Loucy (cell line): Measurements from ENCODE around the gene TRIP13.

Experiments used
- H2AFZ ChIP-seq: fragments of 200-600 bp; sonication (generic); 2 replicates; pipeline ENCODE4 v1.6.0; 2016; ENCODE audit warnings: antibody characterized with exemption, mild to moderate bottlenecking, low read length, moderate library complexity
- H3F3A ChIP-seq: fragments of 200-600 bp; 2 replicates; pipeline ENCODE4 v1.6.0; 2016; ENCODE audit warnings: antibody characterized with exemption, low read depth, mild to moderate bottlenecking
- H3K27me3 ChIP-seq: fragments of 200-600 bp; sonication (generic); 2 replicates; pipeline ENCODE4 v1.6.1; 2014; ENCODE audit warnings: low read length, mild to moderate bottlenecking; ENCODE audit not compliant: insufficient read depth, poor library complexity, severe bottlenecking
- H3K36me3 ChIP-seq: fragments of 200-600 bp; sonication (generic); 2 replicates; pipeline ENCODE4 v1.6.1; 2016; ENCODE audit warnings: low read length; ENCODE audit not compliant: insufficient read depth
- H3K4me1 ChIP-seq: fragments of 200-600 bp; sonication (generic); 2 replicates; pipeline ENCODE4 v1.5.1; 2014; ENCODE audit warnings: low read length, mild to moderate bottlenecking; ENCODE audit not compliant: insufficient read depth, poor library complexity, severe bottlenecking
- H3K4me2 ChIP-seq: fragments of 200-600 bp; sonication (generic); 2 replicates; pipeline ENCODE4 v1.6.0; 2014; ENCODE audit warnings: antibody characterized with exemption, low read length, low read depth, mild to moderate bottlenecking; ENCODE audit not compliant: poor library complexity, severe bottlenecking
- H3K4me3 ChIP-seq: fragments of 200-600 bp; sonication (generic); 2 replicates; pipeline ENCODE4 v1.5.1; 2014; ENCODE audit warnings: low read length, mild to moderate bottlenecking, mixed read lengths; ENCODE audit not compliant: poor library complexity, severe bottlenecking
- H3K79me2 ChIP-seq: fragments of 200-600 bp; sonication (generic); 2 replicates; pipeline ENCODE4 v1.6.1; 2014; ENCODE audit warnings: low read length; ENCODE audit not compliant: insufficient read depth
- H3K9ac ChIP-seq: fragments of 200-600 bp; sonication (generic); 2 replicates; pipeline ENCODE4 v1.6.0; 2014; ENCODE audit warnings: mild to moderate bottlenecking, low read depth, low read length, moderate library complexity; ENCODE audit not compliant: poor library complexity, severe bottlenecking
- H3K9me2 ChIP-seq: fragments of 200-600 bp; sonication (generic); replicated peaks from 2 replicates; pipeline ENCODE4 v1.6.1; 2016; ENCODE audit warnings: low read depth, low read length, mixed read lengths
- H3K9me3 ChIP-seq: fragments of 200-600 bp; sonication (generic); 2 replicates; pipeline ENCODE4 v1.6.1; 2014; ENCODE audit warnings: mild to moderate bottlenecking, antibody characterized with exemption, low read length, low read depth; ENCODE audit not compliant: insufficient read depth
- H4K20me1 ChIP-seq: fragments of 200-600 bp; sonication (generic); 2 replicates; pipeline ENCODE4 v1.6.0; 2014; ENCODE audit warnings: antibody characterized with exemption, low read length, mild to moderate bottlenecking; ENCODE audit not compliant: insufficient read depth, poor library complexity, severe bottlenecking
- CTCF ChIP-seq: fragments of 200-600 bp; sonication (generic); conservative IDR thresholded peaks from 2 replicates; pipeline ENCODE4 v1.5.1; 2014; ENCODE audit warnings: mild to moderate bottlenecking, antibody characterized with exemption, low read length
- EZH2phosphoT487 ChIP-seq: fragments of 200-600 bp; IDR thresholded peaks from 2 replicates; pipeline ENCODE4 v1.6.1; 2018; ENCODE audit warnings: antibody characterized with exemption, mild to moderate bottlenecking, moderate library complexity, borderline replicate concordance

Gene TRIP13

GRCh38 chr5:908172-908571 lies 15.5 kb downstream of the TRIP13 start:
- no peak overlapping the region for H2AFZ ChIP-seq
- H3K9me2 ChIP-seq: no peaks in the 10 kb centered on the region
- no peaks in the 10 kb centered on the region for H3K4me1 ChIP-seq
- no peaks in the 10 kb centered on the region for H4K20me1 ChIP-seq
- H3K9ac ChIP-seq: no peak overlapping the region
- H3K4me2 ChIP-seq: no peak overlapping the region
- no peaks in the 10 kb centered on the region for H3K9me3 ChIP-seq
- no peaks in the 10 kb centered on the region for H3K27me3 ChIP-seq
- H3F3A ChIP-seq: no peaks in the 10 kb centered on the region
- no peaks in the 10 kb centered on the region; the same call in 1 of the 2 replicates for H3K79me2 ChIP-seq
- no peak overlapping the region for H3K4me3 ChIP-seq
- TF ChIP-seq EZH2phosphoT487 (no peak), CTCF (no peak)
- peaks cover 45% of the 10 kb centered on the region for H3K36me3 ChIP-seq

GRCh38 chr5:909086-909485 lies 16.4 kb downstream of the TRIP13 start:
- Histone ChIP-seq H3K4me3 (no peak overlapping the region), H3K9me3 (no peaks in the 10 kb centered on the region)

GRCh38 chr5:909994-910768 lies 17.5 kb downstream of the TRIP13 start:
- Histone ChIP-seq H3K79me2 (no peaks in the 10 kb centered on the region; the same call in 1 of the 2 replicates), H3K27me3 (no peaks in the 10 kb centered on the region), H3K9me3 (no peaks in the 10 kb centered on the region), H3K36me3 (peaks cover 40% of the 10 kb centered on the region), H3K4me3 (no peak overlapping the region), H2AFZ (no peak overlapping the region), H3K9me2 (no peaks in the 10 kb centered on the region), H3K4me2 (no peak overlapping the region), H3F3A (no peaks in the 10 kb centered on the region), H3K4me1 (no peaks in the 10 kb centered on the region), H4K20me1 (no peaks in the 10 kb centered on the region), H3K9ac (no peak overlapping the region)
- TF ChIP-seq CTCF: no peak
- TF ChIP-seq EZH2phosphoT487: no peak

More at GRCh38 chr5:909086-909485, 16.4 kb downstream of the TRIP13 start:
- H3K27me3 ChIP-seq: no peaks in the 10 kb centered on the region
- peaks cover 43% of the 10 kb centered on the region for H3K36me3 ChIP-seq
- TF ChIP-seq CTCF (no peak), EZH2phosphoT487 (no peak)
- H3K4me2 ChIP-seq: no peak overlapping the region
- no peak overlapping the region for H2AFZ ChIP-seq
- H4K20me1 ChIP-seq: no peaks in the 10 kb centered on the region
- no peaks in the 10 kb centered on the region for H3K4me1 ChIP-seq
- no peaks in the 10 kb centered on the region; the same call in 1 of the 2 replicates for H3K79me2 ChIP-seq
- no peak overlapping the region for H3K9ac ChIP-seq
- H3K9me2 ChIP-seq: no peaks in the 10 kb centered on the region
- H3F3A ChIP-seq: no peaks in the 10 kb centered on the region
